OCI-LY3 (cell line): ENCODE data around the gene GPM6B.

ENCODE experiments used
- H2AFZ ChIP-seq: fragments of 200-600, 300-600 bp; shearing (Covaris generic); 2 replicates; pipeline ENCODE4 v1.6.0; 2014; ENCODE audit warnings: antibody characterized with exemption, low read depth, low read length
- H3K27ac ChIP-seq: fragments of 200-600, 300-600 bp; sonication (generic); 2 replicates; pipeline ENCODE4 v1.5.1; 2014; ENCODE audit warnings: mild to moderate bottlenecking, low read length, moderate library complexity, mixed read lengths
- H3K27me3 ChIP-seq: fragments of 200-600, 300-600 bp; sonication (generic); 2 replicates; pipeline ENCODE4 v1.6.1; 2014; ENCODE audit warnings: low read depth, low read length, mixed read lengths
- H3K36me3 ChIP-seq: fragments of 200-600, 300-600 bp; sonication (generic); replicated peaks from 2 replicates; pipeline ENCODE3; 2014; ENCODE audit warnings: low read depth, low read length, mixed read lengths
- H3K4me1 ChIP-seq: fragments of 300-600, 200-600 bp; sonication (generic); 2 replicates; pipeline ENCODE4 v1.6.1; 2014; ENCODE audit warnings: low read length, mixed read lengths
- H3K4me2 ChIP-seq: fragments of 200-600, 300-600 bp; sonication (generic); 2 replicates; pipeline ENCODE4 v1.6.1; 2014; ENCODE audit warnings: low read length, mixed read lengths
- H3K4me3 ChIP-seq: fragments of 300-600, 200-600 bp; sonication (generic); 2 replicates; pipeline ENCODE4 v1.5.1; 2014; ENCODE audit warnings: antibody characterized with exemption, mild to moderate bottlenecking, low read length, moderate library complexity
- H3K79me2 ChIP-seq: fragments of 300-600, 200-600 bp; shearing (Covaris generic); 2 replicates; pipeline ENCODE4 v1.6.1; 2014; ENCODE audit warnings: mild to moderate bottlenecking, low read length, mixed read lengths
- H3K9ac ChIP-seq: fragments of 300-600, 200-600 bp; shearing (Covaris generic); 2 replicates; pipeline ENCODE4 v1.6.0; 2014; ENCODE audit warnings: mild to moderate bottlenecking, low read length, moderate library complexity
- H3K9me3 ChIP-seq: fragments of 200-600, 300-600 bp; shearing (Covaris generic); 2 replicates; pipeline ENCODE4 v1.6.1; 2014; ENCODE audit warnings: low read length, mixed read lengths; ENCODE audit not compliant: insufficient read depth
- H4K20me1 ChIP-seq: fragments of 200-600, 300-600 bp; sonication (generic); 2 replicates; pipeline ENCODE4 v1.6.1; 2016; ENCODE audit warnings: low read length, mixed read lengths; ENCODE audit not compliant: insufficient read depth
- EZH2phosphoT487 ChIP-seq: fragments of 200-600 bp; shearing (Covaris generic); IDR thresholded peaks from 2 replicates; pipeline ENCODE4 v1.6.1; 2018; ENCODE audit warnings: antibody characterized with exemption, mixed run types, low read depth
- TF ChIP-seq, protein P1 (sequence below): fragments of 200-600, 300-600 bp; sonication (generic); IDR thresholded peaks from 2 replicates; pipeline ENCODE4 v1.5.1; 2014; ENCODE audit warnings: antibody characterized with exemption, low read length, low read depth

GPM6B gene

DNA sequence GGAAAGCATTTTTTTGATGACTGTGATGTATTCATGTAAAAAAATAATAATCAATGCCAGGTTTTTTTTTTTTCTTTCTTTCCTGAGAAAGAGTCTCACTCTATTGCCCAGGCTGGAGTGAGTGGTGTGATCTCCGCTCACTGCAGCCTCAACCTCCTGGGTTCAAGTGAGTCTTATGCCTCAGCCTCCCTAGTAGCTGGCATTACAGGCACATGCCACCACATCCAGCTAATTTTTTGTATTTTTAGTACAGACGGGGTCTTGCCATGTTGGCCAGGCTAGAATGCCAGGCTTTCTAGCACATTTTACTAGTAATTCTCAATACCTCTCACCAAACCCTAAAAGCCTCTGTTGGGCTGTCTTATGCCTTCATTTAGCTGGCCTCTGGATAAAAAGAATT, 25.7 kb downstream of the GPM6B start:
- TF ChIP-seq EZH2phosphoT487 = no peak
- TF ChIP-seq, protein P1, sequence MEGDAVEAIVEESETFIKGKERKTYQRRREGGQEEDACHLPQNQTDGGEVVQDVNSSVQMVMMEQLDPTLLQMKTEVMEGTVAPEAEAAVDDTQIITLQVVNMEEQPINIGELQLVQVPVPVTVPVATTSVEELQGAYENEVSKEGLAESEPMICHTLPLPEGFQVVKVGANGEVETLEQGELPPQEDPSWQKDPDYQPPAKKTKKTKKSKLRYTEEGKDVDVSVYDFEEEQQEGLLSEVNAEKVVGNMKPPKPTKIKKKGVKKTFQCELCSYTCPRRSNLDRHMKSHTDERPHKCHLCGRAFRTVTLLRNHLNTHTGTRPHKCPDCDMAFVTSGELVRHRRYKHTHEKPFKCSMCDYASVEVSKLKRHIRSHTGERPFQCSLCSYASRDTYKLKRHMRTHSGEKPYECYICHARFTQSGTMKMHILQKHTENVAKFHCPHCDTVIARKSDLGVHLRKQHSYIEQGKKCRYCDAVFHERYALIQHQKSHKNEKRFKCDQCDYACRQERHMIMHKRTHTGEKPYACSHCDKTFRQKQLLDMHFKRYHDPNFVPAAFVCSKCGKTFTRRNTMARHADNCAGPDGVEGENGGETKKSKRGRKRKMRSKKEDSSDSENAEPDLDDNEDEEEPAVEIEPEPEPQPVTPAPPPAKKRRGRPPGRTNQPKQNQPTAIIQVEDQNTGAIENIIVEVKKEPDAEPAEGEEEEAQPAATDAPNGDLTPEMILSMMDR = no peak
- Histone ChIP-seq H3K4me2 (no peak overlapping the region), H3K36me3 (no peaks in the 10 kb centered on the region), H3K4me1 (no peaks in the 10 kb centered on the region), H2AFZ (no peak overlapping the region), H3K27ac (no peak overlapping the region), H3K9me3 (no peaks in the 10 kb centered on the region), H3K9ac (no peak overlapping the region), H3K79me2 (no peaks in the 10 kb centered on the region), H3K27me3 (no peaks in the 10 kb centered on the region), H4K20me1 (no peaks in the 10 kb centered on the region), H3K4me3 (no peak overlapping the region)

DNA sequence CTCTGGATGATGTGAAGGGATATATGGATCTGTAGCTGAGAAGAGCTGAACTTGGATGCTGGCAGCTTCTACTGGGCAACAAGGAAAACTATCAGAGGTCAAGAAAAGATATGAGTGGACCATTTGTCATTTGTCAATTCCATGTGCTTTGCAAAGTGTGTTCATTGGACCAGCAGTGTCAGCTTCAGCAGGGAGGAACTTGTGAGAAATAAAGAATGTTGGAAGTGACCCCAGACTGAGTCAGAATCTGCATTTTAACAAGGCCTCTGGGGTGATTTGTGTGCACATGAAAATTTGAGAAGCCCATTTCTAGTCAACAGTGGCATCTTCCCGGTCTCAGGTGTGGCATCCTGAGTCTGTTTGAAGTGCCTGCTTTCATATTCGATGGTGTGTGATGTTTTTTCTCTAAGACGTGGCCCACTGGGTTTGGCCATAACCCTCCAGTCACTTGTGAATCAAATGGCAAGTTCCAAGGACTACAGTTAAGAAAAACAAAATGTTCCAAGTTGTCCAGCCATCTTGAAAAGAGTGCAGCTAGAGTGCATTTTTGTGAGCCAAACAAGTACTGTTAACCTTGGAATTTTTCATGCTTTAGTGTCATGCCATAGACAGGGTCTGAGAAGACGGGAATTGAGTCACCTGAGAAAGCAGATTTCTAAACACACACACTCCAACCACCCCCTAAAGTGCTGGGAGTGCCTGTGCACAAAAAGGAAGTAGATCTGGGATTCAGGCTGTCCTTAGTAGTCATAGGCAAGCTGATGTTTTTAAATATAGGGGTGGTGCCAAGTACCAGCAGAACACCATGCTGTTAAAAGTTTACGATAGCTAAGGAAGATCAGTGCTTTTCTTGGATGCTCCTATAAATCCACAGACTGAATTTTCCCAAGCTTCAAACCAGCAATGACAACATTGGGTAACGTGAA, 26.4 kb downstream of the GPM6B start:
- Histone ChIP-seq H3K9ac (no peak overlapping the region), H4K20me1 (no peaks in the 10 kb centered on the region), H3K36me3 (no peaks in the 10 kb centered on the region), H3K4me3 (no peak overlapping the region), H2AFZ (no peak overlapping the region), H3K79me2 (no peaks in the 10 kb centered on the region), H3K9me3 (no peaks in the 10 kb centered on the region), H3K27me3 (no peaks in the 10 kb centered on the region), H3K4me1 (no peaks in the 10 kb centered on the region), H3K4me2 (no peak overlapping the region), H3K27ac (no peak overlapping the region)
- TF ChIP-seq, protein P1 = no peak
- TF ChIP-seq EZH2phosphoT487 = no peak

DNA sequence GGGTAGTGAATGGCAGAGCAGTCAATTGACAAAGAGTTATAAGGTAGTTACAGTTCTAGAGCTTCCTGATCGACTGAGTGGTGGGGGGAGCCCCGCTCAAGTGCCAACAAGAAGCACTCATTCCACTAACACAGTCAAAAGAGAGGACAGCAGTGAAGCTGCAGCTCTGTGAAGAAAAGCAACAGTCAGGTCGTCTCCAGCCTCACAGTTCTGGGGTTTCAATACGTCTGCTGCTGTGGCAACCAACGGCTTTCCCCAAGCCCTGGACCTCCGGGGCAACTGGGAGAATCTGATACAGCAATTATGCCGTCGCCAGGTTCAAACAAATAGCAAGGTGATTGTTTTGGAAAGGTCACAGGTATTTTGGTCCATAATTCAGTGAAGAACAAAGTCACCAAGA, 30.8 kb downstream of the GPM6B start:
- no peaks in the 10 kb centered on the region for H3K4me1 ChIP-seq
- H3K4me3 ChIP-seq = no peak overlapping the region
- H3K4me2 ChIP-seq = no peak overlapping the region
- H2AFZ ChIP-seq = no peak overlapping the region
- no peaks in the 10 kb centered on the region for H3K27me3 ChIP-seq
- no peak for TF ChIP-seq EZH2phosphoT487
- TF ChIP-seq, protein P1 = no peak
- H3K79me2 ChIP-seq = no peaks in the 10 kb centered on the region
- no peaks in the 10 kb centered on the region for H3K36me3 ChIP-seq
- H3K9ac ChIP-seq = no peak overlapping the region
- no peak overlapping the region for H3K27ac ChIP-seq
- no peaks in the 10 kb centered on the region for H4K20me1 ChIP-seq
- H3K9me3 ChIP-seq = no peaks in the 10 kb centered on the region

DNA sequence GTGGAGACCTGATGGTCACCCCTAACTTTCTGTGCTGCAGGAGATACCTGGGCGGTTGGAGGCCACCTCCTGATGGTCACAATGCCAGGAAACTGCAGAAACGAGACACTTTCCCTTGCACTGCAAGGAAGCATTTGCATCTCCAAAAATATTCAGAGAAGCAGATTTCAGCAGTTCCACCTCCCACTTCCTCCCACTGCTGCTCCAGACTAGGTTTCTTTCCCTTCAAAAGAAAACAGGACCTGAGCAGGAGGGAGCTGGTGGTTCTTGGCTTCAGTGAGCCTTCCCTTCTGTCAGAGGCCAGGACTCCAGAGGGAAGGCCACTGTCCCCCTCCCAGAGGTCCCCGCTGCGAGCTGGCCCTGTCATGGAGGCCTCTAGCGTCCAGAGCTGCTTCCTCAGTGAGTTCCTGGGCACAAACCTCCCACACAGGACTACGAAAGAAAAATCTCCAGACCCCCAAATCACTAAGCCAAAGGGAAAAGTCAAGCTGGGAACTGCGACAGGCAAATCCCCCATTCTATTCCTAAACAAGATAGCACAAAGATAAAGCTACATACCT, 35.9 kb downstream of the GPM6B start:
- Histone ChIP-seq H3K27me3 (no peaks in the 10 kb centered on the region), H3K27ac (no peak overlapping the region)

More for the DNA sequence above, 35.9 kb downstream of the GPM6B start:
- Histone ChIP-seq H3K79me2 (no peaks in the 10 kb centered on the region), H3K4me3 (no peak overlapping the region), H2AFZ (no peak overlapping the region), H4K20me1 (no peaks in the 10 kb centered on the region), H3K9me3 (no peaks in the 10 kb centered on the region), H3K4me1 (no peaks in the 10 kb centered on the region), H3K9ac (no peak overlapping the region), H3K4me2 (no peak overlapping the region), H3K36me3 (peaks cover 13% of the 10 kb centered on the region)
- TF ChIP-seq EZH2phosphoT487 = no peak
- TF ChIP-seq, protein P1 = no peak
